ENCODE data around the gene CACNA2D3.

CACNA2D3 gene

DNA sequence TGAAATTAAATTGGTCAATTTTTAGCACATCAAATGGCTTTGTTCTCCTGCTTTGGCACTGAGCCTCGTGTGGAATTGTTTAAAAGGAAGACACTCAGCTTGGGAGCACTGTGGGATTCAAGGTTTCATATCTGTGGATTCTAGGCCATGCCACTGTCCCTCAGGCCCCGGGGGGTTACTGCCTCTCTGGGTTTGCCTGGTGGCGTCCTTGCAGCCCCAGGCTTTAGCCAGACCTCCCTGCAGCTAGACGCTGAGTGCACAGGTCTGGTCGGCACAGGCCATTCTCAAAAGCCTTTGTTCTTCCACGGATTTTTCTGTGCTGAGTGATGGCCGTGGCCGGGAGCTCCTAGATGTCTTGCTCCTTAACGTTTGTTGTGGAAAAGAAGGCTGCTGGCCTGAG, 76.2 kb downstream of the CACNA2D3 start:
- no peaks in the 10 kb centered on the region for H4K20me1 ChIP-seq (ENCODE audit: insufficient read depth, low read length)
- no peak overlapping the region for H3K4me2 ChIP-seq (ENCODE audit: low read depth, low read length)
- H3K9me2 ChIP-seq (replicated peaks; ENCODE audit: insufficient read depth, low read length) = no peaks in the 10 kb centered on the region
- TF ChIP-seq EZH2phosphoT487 (IDR thresholded peaks at IDR 0.05; ENCODE audit: low read length) = no peak
- TF ChIP-seq, protein P1, sequence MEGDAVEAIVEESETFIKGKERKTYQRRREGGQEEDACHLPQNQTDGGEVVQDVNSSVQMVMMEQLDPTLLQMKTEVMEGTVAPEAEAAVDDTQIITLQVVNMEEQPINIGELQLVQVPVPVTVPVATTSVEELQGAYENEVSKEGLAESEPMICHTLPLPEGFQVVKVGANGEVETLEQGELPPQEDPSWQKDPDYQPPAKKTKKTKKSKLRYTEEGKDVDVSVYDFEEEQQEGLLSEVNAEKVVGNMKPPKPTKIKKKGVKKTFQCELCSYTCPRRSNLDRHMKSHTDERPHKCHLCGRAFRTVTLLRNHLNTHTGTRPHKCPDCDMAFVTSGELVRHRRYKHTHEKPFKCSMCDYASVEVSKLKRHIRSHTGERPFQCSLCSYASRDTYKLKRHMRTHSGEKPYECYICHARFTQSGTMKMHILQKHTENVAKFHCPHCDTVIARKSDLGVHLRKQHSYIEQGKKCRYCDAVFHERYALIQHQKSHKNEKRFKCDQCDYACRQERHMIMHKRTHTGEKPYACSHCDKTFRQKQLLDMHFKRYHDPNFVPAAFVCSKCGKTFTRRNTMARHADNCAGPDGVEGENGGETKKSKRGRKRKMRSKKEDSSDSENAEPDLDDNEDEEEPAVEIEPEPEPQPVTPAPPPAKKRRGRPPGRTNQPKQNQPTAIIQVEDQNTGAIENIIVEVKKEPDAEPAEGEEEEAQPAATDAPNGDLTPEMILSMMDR (IDR thresholded peaks at IDR 0.05; ENCODE audit: low read length) = no peak
- TF ChIP-seq EZH2 (optimal IDR thresholded peaks at IDR 0.05; ENCODE audit: low read depth, low read length) = no peak
- no peak overlapping the region for H2AFZ ChIP-seq (ENCODE audit: low read length)
- H3K36me3 ChIP-seq (replicated peaks; ENCODE audit: insufficient read depth, low read length) = no peaks in the 10 kb centered on the region
- H3K4me3 ChIP-seq (ENCODE audit: low read length) = no peak overlapping the region
- H3K27me3 ChIP-seq (replicated peaks; ENCODE audit: insufficient read depth, low read length) = no peaks in the 10 kb centered on the region
- no peak overlapping the region for H3K27ac ChIP-seq (ENCODE audit: low read length)
- H3K79me2 ChIP-seq (ENCODE audit: low read length) = no peaks in the 10 kb centered on the region
- H3K4me1 ChIP-seq (ENCODE audit: low read length) = no peaks in the 10 kb centered on the region
- H3F3A ChIP-seq (ENCODE audit: insufficient read depth, low read length) = no peaks in the 10 kb centered on the region
- DNase-seq = no peak
- H3K9ac ChIP-seq (ENCODE audit: low read length) = no peak overlapping the region
- no peaks in the 10 kb centered on the region for H3K9me3 ChIP-seq (replicated peaks; ENCODE audit: insufficient read depth, low read length)

DNA sequence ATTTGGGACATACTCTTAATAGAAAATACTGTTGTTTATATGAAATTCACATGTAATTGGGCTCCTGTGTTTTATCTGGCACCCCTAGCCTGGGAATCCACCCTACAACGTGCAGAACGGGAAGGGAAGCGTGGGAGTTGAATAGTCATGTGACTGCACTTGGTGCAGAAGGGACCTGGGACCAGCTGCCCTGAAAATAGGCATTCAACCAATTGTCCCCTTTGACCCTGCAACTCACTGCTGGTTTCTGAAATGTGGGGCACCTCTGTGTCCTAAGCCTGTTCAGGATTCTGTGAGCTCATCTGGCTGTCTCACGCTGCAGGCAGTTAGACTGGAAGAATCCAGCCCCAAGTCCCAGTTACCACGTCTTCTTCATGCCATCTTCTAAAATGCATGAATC, 79.7 kb downstream of the CACNA2D3 start:
- Histone ChIP-seq H2AFZ (ENCODE audit: low read length) (no peak overlapping the region), H3K27me3 (replicated peaks; ENCODE audit: insufficient read depth, low read length) (no peaks in the 10 kb centered on the region), H3K9ac (ENCODE audit: low read length) (no peak overlapping the region), H3K4me3 (ENCODE audit: low read length) (no peak overlapping the region), H3K36me3 (replicated peaks; ENCODE audit: insufficient read depth, low read length) (no peaks in the 10 kb centered on the region), H3K4me2 (ENCODE audit: low read depth, low read length) (no peak overlapping the region), H4K20me1 (ENCODE audit: insufficient read depth, low read length) (no peaks in the 10 kb centered on the region), H3K27ac (ENCODE audit: low read length) (no peak overlapping the region), H3K9me3 (replicated peaks; ENCODE audit: insufficient read depth, low read length) (no peaks in the 10 kb centered on the region), H3K4me1 (ENCODE audit: low read length) (no peaks in the 10 kb centered on the region), H3F3A (ENCODE audit: insufficient read depth, low read length) (no peaks in the 10 kb centered on the region), H3K9me2 (replicated peaks; ENCODE audit: insufficient read depth, low read length) (no peaks in the 10 kb centered on the region), H3K79me2 (ENCODE audit: low read length) (no peaks in the 10 kb centered on the region)
- DNase-seq = no peak
- TF ChIP-seq, protein P1 (IDR thresholded peaks at IDR 0.05; ENCODE audit: low read length) = no peak
- no peak for TF ChIP-seq EZH2phosphoT487 (IDR thresholded peaks at IDR 0.05; ENCODE audit: low read length)

DNA sequence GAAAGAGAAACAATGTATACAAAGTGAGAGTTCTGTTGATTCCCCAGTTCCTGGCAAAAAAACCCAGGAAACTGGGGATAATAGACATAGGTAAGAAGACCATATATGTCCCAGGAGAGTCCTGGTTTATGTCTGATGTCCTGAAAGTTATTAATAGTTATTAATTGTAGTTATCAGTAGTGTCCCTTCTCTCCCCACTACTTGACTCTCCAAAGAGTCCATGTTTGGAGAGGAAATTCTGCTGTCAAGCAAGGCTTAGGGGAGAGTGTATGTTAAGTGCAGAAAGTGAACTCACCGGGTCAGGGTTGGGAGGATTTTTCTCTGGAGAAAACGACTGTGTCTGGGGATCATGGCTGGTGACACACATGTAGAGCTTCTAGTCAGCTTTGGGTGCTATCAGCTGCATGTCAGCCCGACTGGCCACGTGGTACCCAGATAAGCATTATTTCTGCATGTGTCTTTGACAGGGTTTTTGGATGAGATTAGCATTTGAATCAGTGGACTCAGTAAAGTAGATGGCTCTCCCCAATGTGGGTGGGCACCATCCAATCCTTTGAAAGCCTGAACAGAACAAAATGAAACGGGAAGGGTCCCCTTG, 80.4 kb downstream of the CACNA2D3 start:
- Histone ChIP-seq H3K79me2 (ENCODE audit: low read length) (no peaks in the 10 kb centered on the region), H3K9ac (ENCODE audit: low read length) (no peak overlapping the region), H3K27me3 (replicated peaks; ENCODE audit: insufficient read depth, low read length) (no peaks in the 10 kb centered on the region), H3K4me3 (ENCODE audit: low read length) (no peak overlapping the region), H3K9me3 (replicated peaks; ENCODE audit: insufficient read depth, low read length) (no peaks in the 10 kb centered on the region), H3K9me2 (replicated peaks; ENCODE audit: insufficient read depth, low read length) (no peaks in the 10 kb centered on the region), H3K4me1 (ENCODE audit: low read length) (no peaks in the 10 kb centered on the region), H2AFZ (ENCODE audit: low read length) (no peak overlapping the region), H3F3A (ENCODE audit: insufficient read depth, low read length) (no peaks in the 10 kb centered on the region), H3K4me2 (ENCODE audit: low read depth, low read length) (no peak overlapping the region), H3K36me3 (replicated peaks; ENCODE audit: insufficient read depth, low read length) (no peaks in the 10 kb centered on the region), H4K20me1 (ENCODE audit: insufficient read depth, low read length) (no peaks in the 10 kb centered on the region), H3K27ac (ENCODE audit: low read length) (no peak overlapping the region)
- no peak for DNase-seq
- no peak for TF ChIP-seq EZH2phosphoT487 (IDR thresholded peaks at IDR 0.05; ENCODE audit: low read length)
- TF ChIP-seq, protein P1 (IDR thresholded peaks at IDR 0.05; ENCODE audit: low read length) = no peak
- TF ChIP-seq EZH2 (optimal IDR thresholded peaks at IDR 0.05; ENCODE audit: low read depth, low read length) = no peak
